Measurements from ENCODE around the gene CELSR2.

GRCh38 chr1:109210058-109210457, 39.3 kb upstream of the CELSR2 start:
- TF ChIP-seq CTCF (IDR thresholded peaks at IDR 0.05 in 8 of 11, conservative IDR thresholded peaks at IDR 0.05 in 3 of 11): no peak
- no peak for TF ChIP-seq POLR2AphosphoS5 (IDR thresholded peaks at IDR 0.05)

Measured in spleen (tissue), 7 donors.